PC-3 (cell line): ENCODE results near the gene GNPDA1.

Experiments used
- EZH2 ChIP-seq: fragments of 300-600 bp; sonication (generic); IDR thresholded peaks from one replicate; pipeline ENCODE4 v1.6.1; 2017; ENCODE audit warnings: antibody characterized with exemption, mild to moderate bottlenecking, low read length; ENCODE audit not compliant: unreplicated experiment
- EZH2phosphoT487 ChIP-seq: fragments of 300-600 bp; sonication (generic); IDR thresholded peaks from 2 replicates; pipeline ENCODE4 v1.6.1; 2018; ENCODE audit warnings: mild to moderate bottlenecking, antibody characterized with exemption, low read length, borderline replicate concordance
- TF ChIP-seq, protein P1 (sequence below): fragments of 300-600 bp; sonication (generic); conservative IDR thresholded peaks from 2 replicates; pipeline ENCODE4 v1.5.1; 2017; ENCODE audit warnings: antibody characterized with exemption, low read depth, mild to moderate bottlenecking, low read length

DNA sequence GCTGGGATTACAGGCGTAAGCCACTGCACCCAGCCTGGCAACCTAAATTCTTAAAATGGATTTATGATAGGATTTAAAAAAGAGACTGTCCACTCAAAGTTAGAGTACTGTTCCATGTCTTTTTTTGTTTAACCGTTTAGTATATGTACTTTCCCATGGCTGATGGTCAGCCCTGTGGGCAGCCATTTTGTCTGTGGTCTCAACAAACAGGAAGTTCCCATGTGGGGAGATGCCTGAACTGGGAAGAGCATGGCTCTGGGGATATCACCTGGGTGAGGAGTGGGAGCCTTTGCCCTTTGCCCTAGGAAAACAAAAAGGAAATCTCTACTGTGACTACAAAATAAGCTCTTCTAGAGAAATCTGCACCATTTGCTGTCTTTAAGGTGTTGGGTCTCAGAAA, 27.5 kb upstream of the GNPDA1 start:
- TF ChIP-seq, protein P1, sequence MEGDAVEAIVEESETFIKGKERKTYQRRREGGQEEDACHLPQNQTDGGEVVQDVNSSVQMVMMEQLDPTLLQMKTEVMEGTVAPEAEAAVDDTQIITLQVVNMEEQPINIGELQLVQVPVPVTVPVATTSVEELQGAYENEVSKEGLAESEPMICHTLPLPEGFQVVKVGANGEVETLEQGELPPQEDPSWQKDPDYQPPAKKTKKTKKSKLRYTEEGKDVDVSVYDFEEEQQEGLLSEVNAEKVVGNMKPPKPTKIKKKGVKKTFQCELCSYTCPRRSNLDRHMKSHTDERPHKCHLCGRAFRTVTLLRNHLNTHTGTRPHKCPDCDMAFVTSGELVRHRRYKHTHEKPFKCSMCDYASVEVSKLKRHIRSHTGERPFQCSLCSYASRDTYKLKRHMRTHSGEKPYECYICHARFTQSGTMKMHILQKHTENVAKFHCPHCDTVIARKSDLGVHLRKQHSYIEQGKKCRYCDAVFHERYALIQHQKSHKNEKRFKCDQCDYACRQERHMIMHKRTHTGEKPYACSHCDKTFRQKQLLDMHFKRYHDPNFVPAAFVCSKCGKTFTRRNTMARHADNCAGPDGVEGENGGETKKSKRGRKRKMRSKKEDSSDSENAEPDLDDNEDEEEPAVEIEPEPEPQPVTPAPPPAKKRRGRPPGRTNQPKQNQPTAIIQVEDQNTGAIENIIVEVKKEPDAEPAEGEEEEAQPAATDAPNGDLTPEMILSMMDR: no peak
- TF ChIP-seq EZH2phosphoT487 (no peak), EZH2 (no peak)
